ENCODE results near the gene DGCR2. TPM values are rescaled to one million over a fixed set of nuclear protein-coding genes. Genes with fewer than 3 reads are reported as not detected.
A peak's percentile ranks its signal among the peaks of the same experiment; 100 is the strongest.

Gene DGCR2
- total RNA-seq, 2 donors from 2014 or later: 94.3 to 107 TPM

GRCh38 chr22:19061471-19062138 lies 60.6 kb downstream of the DGCR2 start:
- WGBS: 83% methylated on average over 6 of the region's 6 CpGs
- no peaks in the 10 kb centered on the region for H3K9me3 ChIP-seq
- DNase-seq (ENCODE audit: low spot score): no peak
- H3K27ac ChIP-seq: no peak overlapping the region
- H3K4me3 ChIP-seq: no peak overlapping the region
- peaks cover 2 to 20% of the 10 kb centered on the region in 2 donors for H3K36me3 ChIP-seq
- peaks cover 5% of the 10 kb centered on the region for H3K4me1 ChIP-seq (replicated peaks)
- TF ChIP-seq POLR2A (IDR thresholded peaks at IDR 0.05) (no peak), CTCF (IDR thresholded peaks at IDR 0.05) (no peak), POLR2AphosphoS5 (IDR thresholded peaks at IDR 0.05) (no peak)
- no peaks in the 10 kb centered on the region for H3K27me3 ChIP-seq (replicated peaks; ENCODE audit: insufficient read depth)
- intact Hi-C loops (cut with DNase I): no loop called here

- peak overlapping the region; percentile 16 to 77 for H3K27ac ChIP-seq
- 69% methylated on average over 15 of the region's 15 CpGs for WGBS
- H3K36me3 ChIP-seq: peaks cover 2 to 11% of the 10 kb centered on the region in 2 donors
- no peaks in the 10 kb centered on the region for H3K9me3 ChIP-seq
- H3K4me3 ChIP-seq: no peak overlapping the region
- no peaks in the 10 kb centered on the region for H3K27me3 ChIP-seq (replicated peaks; ENCODE audit: insufficient read depth)
- DNase-seq (ENCODE audit: low spot score): peak; percentile 50
- TF ChIP-seq CTCF (IDR thresholded peaks at IDR 0.05) (no peak), POLR2AphosphoS5 (IDR thresholded peaks at IDR 0.05) (peak; percentile 88), POLR2A (IDR thresholded peaks at IDR 0.05) (no peak)
- peaks cover 5% of the 10 kb centered on the region for H3K4me1 ChIP-seq (replicated peaks)
- intact Hi-C loops (cut with DNase I): no loop called here
Measured at GRCh38 chr22:19060356-19061009, 61.7 kb downstream of the DGCR2 start.

- Histone ChIP-seq H3K27me3 (replicated peaks; ENCODE audit: insufficient read depth) (no peaks in the 10 kb centered on the region), H3K27ac (peak overlapping the region; percentile 16 to 77), H3K9me3 (no peaks in the 10 kb centered on the region), H3K4me3 (no peak overlapping the region), H3K36me3 (peaks cover 2 to 9% of the 10 kb centered on the region in 2 donors), H3K4me1 (replicated peaks) (peaks cover 5% of the 10 kb centered on the region)
- TF ChIP-seq POLR2A (IDR thresholded peaks at IDR 0.05) (no peak), POLR2AphosphoS5 (IDR thresholded peaks at IDR 0.05) (no peak), CTCF (IDR thresholded peaks at IDR 0.05) (no peak)
- intact Hi-C loops (cut with DNase I): no loop called here
- DNase-seq (ENCODE audit: low spot score): no peak
- 92% methylated on average over 19 of the region's 20 CpGs for WGBS
Measured at GRCh38 chr22:19059481-19060278, 62.5 kb downstream of the DGCR2 start.

- Histone ChIP-seq H3K36me3 (peaks cover under 1% of the 10 kb centered on the region in 2 donors), H3K27ac (peak overlapping the region in 1 of 2 donors; percentile 77), H3K4me1 (replicated peaks) (peaks cover 5% of the 10 kb centered on the region), H3K4me3 (no peak overlapping the region), H3K27me3 (replicated peaks; ENCODE audit: insufficient read depth) (no peaks in the 10 kb centered on the region), H3K9me3 (no peaks in the 10 kb centered on the region)
- TF ChIP-seq POLR2A (IDR thresholded peaks at IDR 0.05) (no peak), POLR2AphosphoS5 (IDR thresholded peaks at IDR 0.05) (no peak), CTCF (IDR thresholded peaks at IDR 0.05) (no peak)
- intact Hi-C loops (cut with DNase I): no loop called here
- WGBS: 83% methylated on average over 16 of the region's 16 CpGs
- DNase-seq (ENCODE audit: low spot score): no peak
Measured at GRCh38 chr22:19058713-19059451, 63.3 kb downstream of the DGCR2 start.
